Sigmoid colon (tissue), 4 donors: ENCODE results near the gene JPT2.

ENCODE experiments used
- CTCF ChIP-seq, 4 experiments: fragments of 450-650 bp in 3 of 4; fragments of 200-600 bp in 1 of 4; IDR thresholded peaks; one replicate each; pipeline ENCODE4 v1.5.1; 2016 to 2019; ENCODE audit warnings: antibody characterized with exemption in 4 of 4, mild to moderate bottlenecking in 3 of 4, moderate library complexity in 2 of 4
- EP300 ChIP-seq, 4 donors: sonication (generic); formaldehyde crosslinking; IDR thresholded peaks; one replicate each; pipeline ENCODE4 v1.6.1; 2017; ENCODE audit warnings: antibody characterized with exemption in 4 of 4
- POLR2A ChIP-seq, 2 donors: fragments of 450-650 bp; IDR thresholded peaks; one replicate each; pipeline ENCODE4 v1.6.1; 2016; ENCODE audit warnings: antibody characterized with exemption in 2 of 2, mild to moderate bottlenecking in 2 of 2, moderate library complexity in 2 of 2
- POLR2AphosphoS5 ChIP-seq, 4 donors: sonication (generic); formaldehyde crosslinking; IDR thresholded peaks; one replicate each; pipeline ENCODE4 v1.6.1; 2017; ENCODE audit warnings: antibody characterized with exemption in 4 of 4

- TF ChIP-seq POLR2AphosphoS5 (IDR thresholded peaks at IDR 0.05) (no peak), EP300 (IDR thresholded peaks at IDR 0.05) (no peak), CTCF (IDR thresholded peaks at IDR 0.05) (no peak), POLR2A (IDR thresholded peaks at IDR 0.05) (no peak)
Observed at GRCh38 chr16:1710811-1711507, 32.9 kb downstream of the JPT2 start.
